Activated CD4-positive, alpha-beta T cell treated with anti-CD3 and anti-CD28 coated beads, Interleukin-2, amount 50 U/mL, for 24 hours (primary cell): ENCODE results near the gene IFIH1.

ENCODE experiments used
- DNase-seq, 2 donors: peaks; one replicate each; pipeline ENCODE4 v3.0.0-alpha.2; 2020; ENCODE audit warnings: low read depth in 1 of 2, low spot score in 1 of 2

IFIH1 gene

DNA sequence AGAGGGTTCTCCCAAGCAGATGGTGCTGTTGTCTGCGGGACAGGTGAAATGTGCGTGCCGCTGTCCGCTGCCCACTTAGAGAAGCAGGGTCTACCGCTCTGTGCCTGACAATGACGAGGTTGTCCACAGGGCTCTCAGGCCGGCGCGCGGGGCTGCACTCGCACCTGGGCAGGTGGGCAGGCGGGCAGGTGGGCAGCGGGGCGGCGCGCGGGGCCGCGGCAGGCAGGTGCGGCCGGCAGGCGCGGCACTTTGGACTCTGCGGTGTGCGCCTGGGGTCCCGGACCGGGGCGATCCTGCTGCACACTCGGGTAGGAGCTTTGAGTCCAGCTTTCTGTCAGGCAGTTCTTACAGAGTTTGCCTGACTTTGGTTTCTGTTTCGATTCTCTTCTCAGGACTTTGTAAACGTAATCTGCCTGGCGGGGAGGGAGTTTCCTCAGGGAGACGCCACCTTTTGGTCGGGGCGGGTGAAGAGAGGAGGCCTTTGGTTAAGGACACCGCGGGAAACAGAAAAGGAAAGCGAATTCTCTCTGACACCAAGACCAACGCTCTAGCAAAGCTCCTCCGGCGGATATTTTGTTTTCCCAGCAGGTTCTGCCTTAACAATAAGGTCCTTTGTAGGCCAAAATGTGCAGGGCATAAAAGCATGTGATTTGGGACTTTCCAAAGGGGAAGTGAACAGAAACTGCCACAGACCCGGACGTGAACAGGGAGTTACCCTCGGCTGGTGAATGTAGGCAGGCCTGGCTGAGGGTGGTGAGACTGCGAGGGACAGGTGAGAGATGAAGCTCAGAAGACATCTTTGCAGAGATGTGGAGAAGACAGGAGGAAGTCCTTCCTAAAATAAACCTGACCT, at the start of gene IFIH1:
Gene IFIH1, minus strand, starts transcription at position 357 of the 853 bp plus-strand sequence. CDS start 377 bp downstream, outside the sequence.
- peak; percentile 64 to 70 for DNase-seq

DNA sequence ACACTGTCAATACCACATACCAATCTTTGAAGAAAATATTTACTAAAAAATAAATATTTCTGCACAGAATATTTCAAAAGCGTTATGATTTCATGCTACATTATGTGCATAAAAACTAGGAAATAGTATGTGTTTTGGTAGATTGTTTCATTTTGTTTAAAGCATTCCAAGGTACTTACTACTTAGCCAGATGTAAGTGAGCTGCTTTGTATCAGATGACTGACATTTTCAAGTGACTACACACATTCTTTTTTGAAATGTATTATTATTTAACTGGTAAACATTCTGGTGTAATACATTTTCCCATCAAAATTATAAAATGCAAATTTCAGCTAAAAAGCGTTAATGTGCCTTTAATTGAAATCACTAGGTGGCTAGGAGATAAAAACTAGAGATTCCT, 46.9 kb upstream of the IFIH1 start:
- DNase-seq = no peak

DNA sequence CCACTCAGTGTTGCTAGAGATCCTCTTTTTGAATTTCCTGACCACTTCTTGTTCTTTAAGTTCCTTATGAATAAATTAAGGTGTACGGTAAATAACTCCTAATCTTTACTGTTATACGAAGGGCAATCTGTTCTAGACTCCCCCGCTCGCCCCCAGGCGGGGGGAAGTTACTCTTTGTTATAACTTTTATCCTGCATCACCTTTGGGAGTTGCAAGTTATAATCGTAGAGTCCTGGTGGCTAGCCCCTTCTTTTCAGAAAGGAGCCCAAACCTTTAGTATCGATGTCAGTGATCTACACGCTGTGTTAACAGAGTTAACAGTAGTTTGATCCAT, 26.1 kb upstream of the IFIH1 start:
- DNase-seq = no peak

GRCh38 chr2:162343824-162344616, 25.5 kb upstream of the IFIH1 start, which contains the start of gene GCA:
TSS of gene GCA (plus strand) at chr2:162344132. CDS start at chr2:162344249, 117 bp downstream.
- peak; percentile 96 for DNase-seq

DNA sequence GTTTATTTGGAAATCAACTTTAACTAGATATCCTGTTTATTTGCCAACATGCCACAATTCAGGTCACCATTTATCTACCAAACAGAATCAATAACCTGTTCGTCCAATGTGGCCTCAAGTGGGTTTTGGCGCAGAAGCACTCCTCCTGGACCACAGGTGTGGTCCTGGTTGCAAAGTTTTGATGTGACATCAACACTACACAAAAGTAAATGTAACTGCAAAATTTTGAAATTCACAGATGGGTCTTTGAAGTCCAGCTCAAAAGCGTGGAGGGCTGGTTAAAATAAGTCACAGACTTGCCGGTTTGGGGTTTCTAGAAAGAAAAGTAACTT, 25.0 kb upstream of the IFIH1 start:
- DNase-seq = no peak

DNA sequence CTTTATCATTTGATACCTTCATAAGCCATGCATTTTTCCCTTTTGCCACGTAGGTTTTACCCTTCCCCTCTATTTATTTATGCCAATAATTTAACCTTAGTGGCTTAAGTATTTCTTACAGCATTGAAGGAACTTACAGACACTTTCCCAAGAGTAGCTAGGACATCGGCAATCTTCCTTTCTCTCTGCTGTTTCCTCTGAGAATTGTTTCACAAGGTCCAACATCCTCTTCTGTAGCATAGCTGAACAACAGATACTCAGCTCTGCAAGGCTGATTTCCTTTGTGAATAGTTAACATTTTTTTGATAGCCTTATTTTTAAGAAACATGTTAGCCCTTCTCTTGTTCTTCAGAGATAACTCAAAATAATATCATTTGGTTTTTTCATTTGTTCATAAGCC, 24.4 kb upstream of the IFIH1 start:
- DNase-seq = no peak

GRCh38 chr2:162342321-162342720, 23.8 kb upstream of the IFIH1 start:
- DNase-seq = no peak

GRCh38 chr2:162340822-162341221, 22.3 kb upstream of the IFIH1 start:
- no peak for DNase-seq

DNA sequence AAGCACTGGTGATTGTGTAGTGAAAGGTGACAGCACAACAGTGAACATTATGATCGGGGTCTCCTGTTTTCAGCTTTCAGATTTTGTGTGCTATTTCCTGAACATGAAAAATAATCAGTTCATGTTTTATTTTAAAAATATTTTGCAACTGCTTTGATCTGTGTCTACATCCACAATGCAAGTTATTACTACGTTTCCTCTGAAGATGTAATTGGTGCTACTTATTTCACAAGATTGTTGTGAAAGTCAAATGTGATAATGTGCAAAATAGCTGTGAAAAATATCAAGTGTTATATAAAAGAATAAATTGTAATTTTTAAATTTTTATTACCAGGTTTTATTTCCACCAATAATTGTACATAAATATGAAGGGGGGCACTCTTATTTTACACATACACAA, 19.4 kb upstream of the IFIH1 start:
- DNase-seq = no peak

GRCh38 chr2:162333968-162334367, 15.5 kb upstream of the IFIH1 start:
- DNase-seq = no peak

DNA sequence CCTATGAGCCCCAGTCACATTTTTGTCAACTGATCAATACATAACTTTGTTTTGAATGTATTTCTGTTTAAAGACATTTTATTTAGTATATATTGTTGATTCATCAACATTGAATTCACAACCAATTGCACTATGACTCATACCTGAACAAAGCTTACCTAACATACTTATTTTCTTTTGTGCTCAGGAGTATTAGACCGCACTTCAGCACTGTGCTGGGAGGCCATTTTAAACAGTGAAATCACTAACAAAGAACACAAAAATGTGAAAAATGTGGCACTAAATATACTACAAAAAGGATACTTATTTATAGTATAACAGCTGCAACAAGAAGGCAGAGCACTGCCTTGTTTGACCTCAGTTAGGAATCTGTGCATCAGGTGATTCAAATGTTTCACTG, 12.4 kb upstream of the IFIH1 start:
- no peak for DNase-seq

GRCh38 chr2:162328424-162329157, 10.1 kb upstream of the IFIH1 start:
- no peak for DNase-seq

DNA sequence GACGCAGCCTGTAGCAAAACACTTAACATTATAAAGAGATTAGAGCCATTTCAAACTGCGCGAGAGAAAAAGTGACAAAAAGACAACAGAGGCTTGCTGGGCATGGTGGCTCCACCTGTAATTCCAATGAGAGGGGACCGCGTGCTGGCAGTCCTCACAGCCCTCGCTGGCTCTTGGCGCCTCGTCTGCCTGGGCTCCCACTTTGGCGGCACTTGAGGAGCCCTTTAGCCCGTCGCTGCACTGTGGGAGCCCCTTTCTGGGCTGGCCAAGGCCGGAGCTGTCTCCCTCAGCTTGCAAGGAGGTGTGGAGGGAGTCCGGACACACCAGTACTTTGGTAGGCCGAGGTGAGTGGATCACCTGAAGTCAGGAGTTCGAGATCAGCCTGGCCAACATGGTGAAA, 9.3 kb upstream of the IFIH1 start:
- no peak for DNase-seq

DNA sequence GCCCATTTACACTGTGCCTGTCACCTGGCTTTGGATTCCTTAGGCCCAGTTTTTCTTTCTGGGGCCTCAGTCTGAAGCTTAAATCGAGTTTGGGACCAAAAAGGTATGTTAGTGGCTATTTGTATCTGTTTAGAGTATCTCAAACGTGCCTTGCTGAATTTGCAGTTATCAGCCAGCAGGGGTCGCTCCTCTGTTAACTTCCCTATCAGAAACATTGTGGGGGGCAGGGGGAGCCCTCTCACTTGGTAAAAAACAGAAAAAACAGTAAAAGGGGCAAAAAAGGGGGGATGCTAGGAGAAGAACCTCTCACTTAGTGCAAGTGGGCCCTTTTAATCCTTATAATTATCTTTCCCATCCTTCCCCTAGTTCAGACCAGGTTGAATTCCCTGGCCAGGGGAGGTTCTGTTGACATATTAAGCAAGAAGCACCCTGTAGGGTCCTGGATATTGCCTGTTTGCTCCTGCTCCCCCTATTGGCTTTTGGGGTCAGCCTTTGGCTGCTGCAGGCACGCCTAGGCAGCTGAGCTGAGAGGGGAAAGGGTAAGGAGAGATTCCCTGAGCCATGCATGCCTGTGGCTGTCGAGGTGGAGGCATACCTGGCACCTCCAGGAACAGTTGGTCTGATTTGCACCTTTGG, 8.8 kb upstream of the IFIH1 start:
- no peak for DNase-seq

DNA sequence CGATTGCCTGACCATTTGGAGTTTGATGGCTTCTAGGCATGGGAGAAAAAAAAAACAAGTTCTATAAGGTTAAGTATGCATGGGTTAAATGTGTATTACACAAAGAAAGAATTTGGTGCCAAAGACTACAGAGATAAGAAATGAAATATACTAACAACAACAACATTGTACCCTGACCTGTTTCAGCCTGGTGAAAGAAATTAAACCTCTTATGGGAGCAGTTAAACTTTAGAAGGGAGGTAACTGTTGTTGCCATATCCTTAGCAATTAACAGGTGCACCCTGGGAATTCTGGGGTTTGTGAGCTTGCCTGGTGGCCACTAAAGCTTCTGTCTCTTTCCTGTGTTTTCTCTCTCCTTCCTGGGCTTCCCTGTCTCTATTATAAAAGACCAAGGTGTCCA, 6.5 kb upstream of the IFIH1 start:
- no peak for DNase-seq

GRCh38 chr2:162320864-162321517, 2.5 kb upstream of the IFIH1 start:
- no peak for DNase-seq

- no peak for DNase-seq
These were observed 590 bp downstream of the IFIH1 start for GRCh38 chr2:162317861-162318327.

GRCh38 chr2:162317058-162317742, 1.3 kb downstream of the IFIH1 start:
- DNase-seq = no peak

GRCh38 chr2:162316590-162316989, 1.9 kb downstream of the IFIH1 start:
- no peak for DNase-seq

DNA sequence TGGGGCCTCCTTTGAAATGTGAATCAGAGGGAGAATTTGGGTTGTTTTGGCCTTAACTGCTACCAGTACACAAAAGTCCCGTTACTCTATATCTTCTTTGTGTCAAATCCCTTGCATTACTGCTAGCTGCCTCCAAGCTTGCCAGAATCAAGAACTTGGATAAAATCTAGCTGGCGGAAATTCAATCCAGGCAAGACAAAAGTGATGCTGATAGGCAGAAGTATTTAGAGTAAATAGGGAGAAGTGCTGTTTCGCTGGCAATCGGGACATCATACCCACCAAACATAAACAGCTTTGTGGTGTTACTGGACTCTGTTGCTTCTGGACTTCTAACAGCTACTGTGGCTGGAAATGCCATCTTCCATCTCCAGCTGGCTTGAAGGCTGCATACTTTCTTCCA, 2.5 kb downstream of the IFIH1 start:
- no peak for DNase-seq
